Transverse colon (tissue), 3 donors: ENCODE measurements around the gene TMEM239.

Experiments used
- EP300 ChIP-seq: sonication (generic); formaldehyde crosslinking; IDR thresholded peaks from one replicate; pipeline ENCODE4 v1.6.1; 2017; ENCODE audit warnings: antibody characterized with exemption, low read depth
- TF ChIP-seq, protein P1 (sequence below), 5 experiments: fragments of 200-600 bp in 3 of 5; fragments of 450-650 bp in 2 of 5; sonication (generic) in 3 of 5; IDR thresholded peaks; 1 replicate in 2 of 5; 2 replicates in 3 of 5; pipeline ENCODE4 v1.5.1; 2016 to 2017; ENCODE audit warnings: antibody characterized with exemption in 5 of 5, inconsistent platforms in 3 of 5, mild to moderate bottlenecking in 2 of 5, moderate library complexity in 1 of 5

DNA sequence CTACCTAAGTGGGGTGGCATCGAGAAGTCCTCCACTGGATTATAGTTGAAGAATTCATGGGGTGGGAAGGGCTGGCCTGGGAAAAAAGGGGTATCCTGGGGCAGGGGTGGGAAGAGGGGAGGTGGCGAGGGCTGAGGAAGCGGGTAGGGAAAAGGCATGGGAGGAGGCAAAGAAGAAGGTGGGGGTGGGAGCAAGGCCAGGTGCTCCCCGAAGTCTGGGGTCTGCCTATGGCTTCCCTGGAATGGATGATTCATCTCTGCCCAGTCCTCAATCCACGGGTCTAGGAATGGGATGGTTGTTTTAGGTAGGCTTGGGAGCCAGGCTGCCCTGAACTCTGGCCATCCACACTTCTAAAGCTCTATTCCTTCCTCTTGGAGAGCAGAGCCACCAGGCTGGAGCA lies 19.9 kb downstream of the TMEM239 start:
- no peak for TF ChIP-seq EP300
- TF ChIP-seq, protein P1, sequence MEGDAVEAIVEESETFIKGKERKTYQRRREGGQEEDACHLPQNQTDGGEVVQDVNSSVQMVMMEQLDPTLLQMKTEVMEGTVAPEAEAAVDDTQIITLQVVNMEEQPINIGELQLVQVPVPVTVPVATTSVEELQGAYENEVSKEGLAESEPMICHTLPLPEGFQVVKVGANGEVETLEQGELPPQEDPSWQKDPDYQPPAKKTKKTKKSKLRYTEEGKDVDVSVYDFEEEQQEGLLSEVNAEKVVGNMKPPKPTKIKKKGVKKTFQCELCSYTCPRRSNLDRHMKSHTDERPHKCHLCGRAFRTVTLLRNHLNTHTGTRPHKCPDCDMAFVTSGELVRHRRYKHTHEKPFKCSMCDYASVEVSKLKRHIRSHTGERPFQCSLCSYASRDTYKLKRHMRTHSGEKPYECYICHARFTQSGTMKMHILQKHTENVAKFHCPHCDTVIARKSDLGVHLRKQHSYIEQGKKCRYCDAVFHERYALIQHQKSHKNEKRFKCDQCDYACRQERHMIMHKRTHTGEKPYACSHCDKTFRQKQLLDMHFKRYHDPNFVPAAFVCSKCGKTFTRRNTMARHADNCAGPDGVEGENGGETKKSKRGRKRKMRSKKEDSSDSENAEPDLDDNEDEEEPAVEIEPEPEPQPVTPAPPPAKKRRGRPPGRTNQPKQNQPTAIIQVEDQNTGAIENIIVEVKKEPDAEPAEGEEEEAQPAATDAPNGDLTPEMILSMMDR (IDR thresholded peaks at IDR 0.05): no peak
